Measurements from ENCODE around the gene NOL11.

- no peak for TF ChIP-seq CTCF (IDR thresholded peaks at IDR 0.05; ENCODE audit: insufficient read depth, low read length)
- no peak for TF ChIP-seq POLR2AphosphoS5 (IDR thresholded peaks at IDR 0.05; ENCODE audit: low read depth)
- no peak for TF ChIP-seq REST (IDR thresholded peaks at IDR 0.05; ENCODE audit: insufficient replicate concordance, low read depth)
- TF ChIP-seq SPI1 (IDR thresholded peaks at IDR 0.05; ENCODE audit: borderline replicate concordance, low read depth) = no peak
- TF ChIP-seq GABPA (IDR thresholded peaks at IDR 0.05; ENCODE audit: low read depth) = no peak
Measured at GRCh38 chr17:67676305-67676704, 41.4 kb upstream of the NOL11 start.

Data from HL-60 (cell line).